ENCODE results near the gene SCD5.

Gene SCD5

GRCh38 chr4:82652062-82652461, 146.5 kb downstream of the SCD5 start:
- H3K4me2 ChIP-seq (ENCODE audit: low read length) = no peak overlapping the region
- H3K79me2 ChIP-seq (ENCODE audit: insufficient read depth, low read length) = no peaks in the 10 kb centered on the region
- no peak overlapping the region for H3K27ac ChIP-seq (ENCODE audit: low read depth, low read length, poor library complexity, severe bottlenecking)
- H3K9me3 ChIP-seq (ENCODE audit: low read length) = no peaks in the 10 kb centered on the region
- no peaks in the 10 kb centered on the region for H3K27me3 ChIP-seq (ENCODE audit: insufficient read depth, low read length)
- no peaks in the 10 kb centered on the region for H3K4me1 ChIP-seq (ENCODE audit: insufficient read depth, low read length, severe bottlenecking)
- H3K4me3 ChIP-seq (ENCODE audit: low read depth, low read length, poor library complexity, severe bottlenecking) = no peak overlapping the region
- H2AFZ ChIP-seq (ENCODE audit: low read length) = no peak overlapping the region
- no peaks in the 10 kb centered on the region for H3F3A ChIP-seq (ENCODE audit: insufficient read depth, low read length)
- no peak for TF ChIP-seq EZH2 (IDR thresholded peaks at IDR 0.05; ENCODE audit: borderline replicate concordance, low read length)
- TF ChIP-seq, protein P1, sequence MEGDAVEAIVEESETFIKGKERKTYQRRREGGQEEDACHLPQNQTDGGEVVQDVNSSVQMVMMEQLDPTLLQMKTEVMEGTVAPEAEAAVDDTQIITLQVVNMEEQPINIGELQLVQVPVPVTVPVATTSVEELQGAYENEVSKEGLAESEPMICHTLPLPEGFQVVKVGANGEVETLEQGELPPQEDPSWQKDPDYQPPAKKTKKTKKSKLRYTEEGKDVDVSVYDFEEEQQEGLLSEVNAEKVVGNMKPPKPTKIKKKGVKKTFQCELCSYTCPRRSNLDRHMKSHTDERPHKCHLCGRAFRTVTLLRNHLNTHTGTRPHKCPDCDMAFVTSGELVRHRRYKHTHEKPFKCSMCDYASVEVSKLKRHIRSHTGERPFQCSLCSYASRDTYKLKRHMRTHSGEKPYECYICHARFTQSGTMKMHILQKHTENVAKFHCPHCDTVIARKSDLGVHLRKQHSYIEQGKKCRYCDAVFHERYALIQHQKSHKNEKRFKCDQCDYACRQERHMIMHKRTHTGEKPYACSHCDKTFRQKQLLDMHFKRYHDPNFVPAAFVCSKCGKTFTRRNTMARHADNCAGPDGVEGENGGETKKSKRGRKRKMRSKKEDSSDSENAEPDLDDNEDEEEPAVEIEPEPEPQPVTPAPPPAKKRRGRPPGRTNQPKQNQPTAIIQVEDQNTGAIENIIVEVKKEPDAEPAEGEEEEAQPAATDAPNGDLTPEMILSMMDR (IDR thresholded peaks at IDR 0.05; ENCODE audit: low read length) = no peak
- H3K36me3 ChIP-seq (ENCODE audit: insufficient read depth, low read length) = no peaks in the 10 kb centered on the region
- no peaks in the 10 kb centered on the region for H3K9me2 ChIP-seq (ENCODE audit: low read depth, low read length)
- no peaks in the 10 kb centered on the region for H4K20me1 ChIP-seq (ENCODE audit: insufficient read depth, low read length)
- H3K9ac ChIP-seq (ENCODE audit: low read length) = no peak overlapping the region

DNA sequence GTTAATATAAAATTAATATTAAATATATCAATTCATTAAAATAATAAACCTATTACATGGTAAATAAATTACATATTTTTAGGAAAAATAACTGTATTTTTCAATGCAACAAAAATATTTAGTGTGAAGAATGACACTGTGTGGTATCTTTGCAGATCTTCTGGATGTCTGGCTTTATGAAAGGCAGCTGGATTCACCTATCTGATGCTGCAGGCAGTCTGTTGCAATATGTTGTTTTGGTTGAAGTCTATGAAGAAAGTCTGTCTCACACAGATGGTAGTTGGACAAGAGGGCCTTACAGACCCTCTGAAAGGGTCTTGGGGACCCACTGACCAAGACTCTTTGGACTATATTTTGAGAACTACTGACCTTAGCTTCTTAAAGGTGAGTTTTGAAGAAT, 147.7 kb downstream of the SCD5 start:
- Histone ChIP-seq H3K9me2 (ENCODE audit: low read depth, low read length) (no peaks in the 10 kb centered on the region), H3K36me3 (ENCODE audit: insufficient read depth, low read length) (no peaks in the 10 kb centered on the region), H3K79me2 (ENCODE audit: insufficient read depth, low read length) (no peaks in the 10 kb centered on the region), H3K4me3 (ENCODE audit: low read depth, low read length, poor library complexity, severe bottlenecking) (no peak overlapping the region), H3K9me3 (ENCODE audit: low read length) (no peaks in the 10 kb centered on the region), H2AFZ (ENCODE audit: low read length) (no peak overlapping the region), H3F3A (ENCODE audit: insufficient read depth, low read length) (no peaks in the 10 kb centered on the region), H3K27ac (ENCODE audit: low read depth, low read length, poor library complexity, severe bottlenecking) (no peak overlapping the region), H3K4me2 (ENCODE audit: low read length) (no peak overlapping the region), H4K20me1 (ENCODE audit: insufficient read depth, low read length) (no peaks in the 10 kb centered on the region), H3K27me3 (ENCODE audit: insufficient read depth, low read length) (no peaks in the 10 kb centered on the region), H3K9ac (ENCODE audit: low read length) (no peak overlapping the region), H3K4me1 (ENCODE audit: insufficient read depth, low read length, severe bottlenecking) (no peaks in the 10 kb centered on the region)
- TF ChIP-seq, protein P1 (IDR thresholded peaks at IDR 0.05; ENCODE audit: low read length) = no peak
- TF ChIP-seq EZH2 (IDR thresholded peaks at IDR 0.05; ENCODE audit: borderline replicate concordance, low read length) = no peak

- no peak for TF ChIP-seq EZH2 (IDR thresholded peaks at IDR 0.05; ENCODE audit: borderline replicate concordance, low read length)
- TF ChIP-seq, protein P1 (IDR thresholded peaks at IDR 0.05; ENCODE audit: low read length) = no peak
- Histone ChIP-seq H3K9me2 (ENCODE audit: low read depth, low read length) (no peaks in the 10 kb centered on the region), H3K9me3 (ENCODE audit: low read length) (no peaks in the 10 kb centered on the region), H3K27me3 (ENCODE audit: insufficient read depth, low read length) (no peaks in the 10 kb centered on the region), H3F3A (ENCODE audit: insufficient read depth, low read length) (no peaks in the 10 kb centered on the region), H3K9ac (ENCODE audit: low read length) (no peak overlapping the region), H3K4me2 (ENCODE audit: low read length) (no peak overlapping the region), H3K27ac (ENCODE audit: low read depth, low read length, poor library complexity, severe bottlenecking) (no peak overlapping the region), H3K36me3 (ENCODE audit: insufficient read depth, low read length) (no peaks in the 10 kb centered on the region), H3K79me2 (ENCODE audit: insufficient read depth, low read length) (no peaks in the 10 kb centered on the region), H3K4me1 (ENCODE audit: insufficient read depth, low read length, severe bottlenecking) (no peaks in the 10 kb centered on the region), H3K4me3 (ENCODE audit: low read depth, low read length, poor library complexity, severe bottlenecking) (no peak overlapping the region), H4K20me1 (ENCODE audit: insufficient read depth, low read length) (no peaks in the 10 kb centered on the region), H2AFZ (ENCODE audit: low read length) (no peak overlapping the region)
These were observed 150.2 kb downstream of the SCD5 start for GRCh38 chr4:82648356-82648755.
